ENCODE data around the gene NTRK2.

- TF ChIP-seq CTCF (IDR thresholded peaks at IDR 0.05; ENCODE audit: insufficient read depth, low read depth, low read length) = no peak
- TF ChIP-seq EZH2 (IDR thresholded peaks at IDR 0.05; ENCODE audit: insufficient read depth, low read length) = no peak
Measured at GRCh38 chr9:84851935-84852585, 182.5 kb downstream of the NTRK2 start.
